ENCODE data around the gene CCDC122. TPM values are rescaled to one million over a fixed set of nuclear protein-coding genes. Genes with fewer than 3 reads are reported as not detected.

CCDC122 gene
- total and polyA plus RNA-seq, 2 donors (not counting 3 experiments of a cell fraction or from before 2014, with no cell fraction given), result 0.57 to 7.5 TPM

- dilution Hi-C loops (cut with MboI; ENCODE audit: extremely low pct_ligation_motif_present, low sequenced_read_pairs) (no loop called here), intact Hi-C loops (cut with micrococcal nuclease) (no loop called here)
- Histone ChIP-seq H3K9me3 (replicated peaks; ENCODE audit: control insufficient read depth, insufficient read depth, low read length) (no peaks in the 10 kb centered on the region), H3K27me3 (ENCODE audit: control insufficient read depth in 2 of 2, insufficient read depth in 2 of 2, low read length in 2 of 2) (no peaks in the 10 kb centered on the region), H2AFZ (ENCODE audit: low read depth, low read length) (no peak overlapping the region), H3K36me3 (ENCODE audit: control insufficient read depth in 2 of 2, extremely low read depth in 1 of 2, insufficient read depth in 2 of 2, low read length in 2 of 2) (no peaks in the 10 kb centered on the region), H3K9me1 (replicated peaks; ENCODE audit: control insufficient read depth, extremely low read depth, insufficient read depth, low read length) (no peaks in the 10 kb centered on the region), H4K20me1 (replicated peaks; ENCODE audit: control insufficient read depth, extremely low read depth, insufficient read depth, low read length) (no peaks in the 10 kb centered on the region), H3K9ac (replicated peaks; ENCODE audit: extremely low read depth, insufficient read depth, low read length) (no peak overlapping the region), H3K4me1 (ENCODE audit: control insufficient read depth, extremely low read depth, insufficient read depth, low read length) (no peaks in the 10 kb centered on the region), H3K27ac (ENCODE audit: insufficient read depth, low read depth, low read length) (no peak overlapping the region), H3K4me2 (ENCODE audit: insufficient read depth, low read length) (no peak overlapping the region), H3K4me3 (replicated peaks in 1 of 3; ENCODE audit: insufficient read depth in 1 of 3, low read depth in 1 of 3, low read length in 3 of 3) (no peak overlapping the region), H3K79me2 (ENCODE audit: control insufficient read depth, insufficient read depth, low read length) (no peaks in the 10 kb centered on the region)
- CTCF ChIA-PET, result no interaction called here
- FAIRE-seq (no peak), DNase-seq (ENCODE audit: low read depth, low spot score) (no peak)
- TF ChIP-seq, protein P1, sequence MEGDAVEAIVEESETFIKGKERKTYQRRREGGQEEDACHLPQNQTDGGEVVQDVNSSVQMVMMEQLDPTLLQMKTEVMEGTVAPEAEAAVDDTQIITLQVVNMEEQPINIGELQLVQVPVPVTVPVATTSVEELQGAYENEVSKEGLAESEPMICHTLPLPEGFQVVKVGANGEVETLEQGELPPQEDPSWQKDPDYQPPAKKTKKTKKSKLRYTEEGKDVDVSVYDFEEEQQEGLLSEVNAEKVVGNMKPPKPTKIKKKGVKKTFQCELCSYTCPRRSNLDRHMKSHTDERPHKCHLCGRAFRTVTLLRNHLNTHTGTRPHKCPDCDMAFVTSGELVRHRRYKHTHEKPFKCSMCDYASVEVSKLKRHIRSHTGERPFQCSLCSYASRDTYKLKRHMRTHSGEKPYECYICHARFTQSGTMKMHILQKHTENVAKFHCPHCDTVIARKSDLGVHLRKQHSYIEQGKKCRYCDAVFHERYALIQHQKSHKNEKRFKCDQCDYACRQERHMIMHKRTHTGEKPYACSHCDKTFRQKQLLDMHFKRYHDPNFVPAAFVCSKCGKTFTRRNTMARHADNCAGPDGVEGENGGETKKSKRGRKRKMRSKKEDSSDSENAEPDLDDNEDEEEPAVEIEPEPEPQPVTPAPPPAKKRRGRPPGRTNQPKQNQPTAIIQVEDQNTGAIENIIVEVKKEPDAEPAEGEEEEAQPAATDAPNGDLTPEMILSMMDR (IDR thresholded peaks at IDR 0.05; ENCODE audit: extremely low read depth in 1 of 2, insufficient read depth in 1 of 2, low read depth in 1 of 2, low read length in 2 of 2), result no peak
- TF ChIP-seq MYC (IDR thresholded peaks at IDR 0.05; ENCODE audit: low read depth, low read length) (no peak), POLR2AphosphoS5 (IDR thresholded peaks at IDR 0.05; ENCODE audit: insufficient read depth, low read depth, low read length) (no peak), JUN (IDR thresholded peaks at IDR 0.05; ENCODE audit: borderline replicate concordance, insufficient read depth, insufficient read length, low read depth) (no peak), GATA2 (IDR thresholded peaks at IDR 0.05; ENCODE audit: insufficient read depth, insufficient read length, low read depth, low read length) (no peak), EZH2 (IDR thresholded peaks at IDR 0.05; ENCODE audit: borderline replicate concordance, low read depth, low read length, severe bottlenecking) (no peak), FOS (IDR thresholded peaks at IDR 0.05; ENCODE audit: borderline replicate concordance, insufficient read depth, low read length) (no peak), POLR2A (IDR thresholded peaks at IDR 0.05; ENCODE audit: low read depth, low read length) (no peak)
- TF ChIP-seq, protein P2, sequence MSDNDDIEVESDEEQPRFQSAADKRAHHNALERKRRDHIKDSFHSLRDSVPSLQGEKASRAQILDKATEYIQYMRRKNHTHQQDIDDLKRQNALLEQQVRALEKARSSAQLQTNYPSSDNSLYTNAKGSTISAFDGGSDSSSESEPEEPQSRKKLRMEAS (IDR thresholded peaks at IDR 0.05; ENCODE audit: insufficient read depth, insufficient read length), result no peak
- POLR2A ChIA-PET, result no interaction called here
- no TSS peak for BruUV-seq (replicated peaks)
These were observed 82.4 kb downstream of the CCDC122 start for GRCh38 chr13:43797159-43797558.

Data from endothelial cell of umbilical vein (primary cell).